HEK293 (cell line): ENCODE data around the gene MLXIPL.

Experiments
- EGR2 ChIP-seq: fragments of 450-650 bp; formaldehyde crosslinking; IDR thresholded peaks from 2 replicates; pipeline ENCODE4 v1.5.1; 2016; ENCODE audit warnings: low read depth, missing biosample characterization, missing genetic modification characterization
- HOXC10 ChIP-seq: sonication (generic); formaldehyde crosslinking; IDR thresholded peaks from 2 replicates; pipeline ENCODE4 v1.8.1; 2023; ENCODE audit warnings: mild to moderate bottlenecking, missing genetic modification reagents
- INSM2 ChIP-seq: fragments of 450-650 bp; formaldehyde crosslinking; IDR thresholded peaks from 2 replicates; pipeline ENCODE4 v1.5.1; 2016; ENCODE audit warnings: missing biosample characterization, missing genetic modification characterization
- KLF9 ChIP-seq: fragments of 450-650 bp; formaldehyde crosslinking; IDR thresholded peaks from 2 replicates; pipeline ENCODE4 v1.5.1; 2016; ENCODE audit warnings: missing biosample characterization, missing genetic modification characterization, low read depth
- PATZ1 ChIP-seq: fragments of 450-650 bp; formaldehyde crosslinking; IDR thresholded peaks from 2 replicates; pipeline ENCODE4 v1.5.1; 2016; ENCODE audit warnings: missing biosample characterization, missing genetic modification characterization
- ZBTB44 ChIP-seq: fragments of 450-650 bp; IDR thresholded peaks from 2 replicates; pipeline ENCODE4 v1.5.1; 2018; ENCODE audit warnings: missing biosample characterization, mild to moderate bottlenecking, missing genetic modification characterization
- ZNF112 ChIP-seq: fragments of 450-650 bp; formaldehyde crosslinking; IDR thresholded peaks from 2 replicates; pipeline ENCODE4 v1.5.0; 2017; ENCODE audit warnings: missing biosample characterization, missing genetic modification characterization
- ZNF362 ChIP-seq: fragments of 450-650 bp; formaldehyde crosslinking; IDR thresholded peaks from 2 replicates; pipeline ENCODE4 v1.5.1; 2016; ENCODE audit warnings: missing biosample characterization, missing genetic modification characterization
- ZNF366 ChIP-seq: fragments of 450-650 bp; formaldehyde crosslinking; conservative IDR thresholded peaks from 2 replicates; pipeline ENCODE4 v1.5.1; 2016; ENCODE audit warnings: missing biosample characterization, missing genetic modification characterization
- ZNF37A ChIP-seq: fragments of 450-650 bp; IDR thresholded peaks from 2 replicates; pipeline ENCODE4 v1.5.1; 2018; ENCODE audit warnings: missing biosample characterization, missing genetic modification characterization
- ZNF398 ChIP-seq: fragments of 450-650 bp; formaldehyde crosslinking; IDR thresholded peaks from 2 replicates; pipeline ENCODE4 v1.5.1; 2017; ENCODE audit warnings: missing biosample characterization, missing genetic modification characterization
- ZNF513 ChIP-seq: fragments of 450-650 bp; IDR thresholded peaks from 2 replicates; pipeline ENCODE4 v1.5.1; 2018; ENCODE audit warnings: missing biosample characterization, missing genetic modification characterization
- ZSCAN16 ChIP-seq: fragments of 450-650 bp; formaldehyde crosslinking; IDR thresholded peaks from 2 replicates; pipeline ENCODE4 v1.5.1; 2016; ENCODE audit warnings: missing biosample characterization, missing genetic modification characterization
- ZSCAN18 ChIP-seq: fragments of 450-650 bp; formaldehyde crosslinking; IDR thresholded peaks from 2 replicates; pipeline ENCODE4 v1.5.1; 2016; ENCODE audit warnings: missing biosample characterization, missing genetic modification characterization
- ZXDB ChIP-seq: fragments of 450-650 bp; formaldehyde crosslinking; IDR thresholded peaks from 2 replicates; pipeline ENCODE4 v1.5.1; 2016; ENCODE audit warnings: missing biosample characterization, missing genetic modification characterization

The MLXIPL gene

GRCh38 chr7:73648593-73649332 is 24.4 kb upstream of the MLXIPL start (continued):
- TF ChIP-seq ZBTB44 (tag by site-specific recombination) (no peak), ZNF37A (tag by site-specific recombination) (no peak), INSM2 (no peak), HOXC10 (no peak), KLF9 (tag by site-specific recombination) (0 out of 2 replicates have a peak, but pooled peaks have one; percentile 16), ZSCAN16 (tag by site-specific recombination) (0 out of 2 replicates have a peak, but pooled peaks have one; percentile 9), ZNF366 (peak; percentile 90), PATZ1 (tag by site-specific recombination) (no peak), ZNF513 (tag by site-specific recombination) (no peak), ZSCAN18 (tag by site-specific recombination) (peak; percentile 3; the same call in 1 of the 2 replicates), ZXDB (tag by site-specific recombination) (no peak), EGR2 (tag by site-specific recombination) (no peak), ZNF362 (no peak), ZNF112 (no peak), ZNF398 (tag by site-specific recombination) (peak; percentile 63; the same call in 1 of the 2 replicates)
